ENCODE data around the gene SCN1B.
"Not testable (repeated sequence)": the region's sequence is repeated elsewhere in the genome, so short reads cannot be mapped to it uniquely, and the experiment has no call there.

Gene SCN1B

GRCh38 chr19:35030257-35031071, at the start of gene SCN1B:
Gene SCN1B (plus strand): TSS chr19:35030470. CDS start chr19:35030821, 351 bp downstream.
- no peak for DNase-seq (ENCODE audit: low read depth)

GRCh38 chr19:34982275-34982674, 48.0 kb upstream of the SCN1B start:
- no peak for DNase-seq (ENCODE audit: low read depth)

GRCh38 chr19:34983786-34984185, 46.5 kb upstream of the SCN1B start:
- no peak for DNase-seq (ENCODE audit: low read depth)

GRCh38 chr19:34984287-34984686, 46.0 kb upstream of the SCN1B start:
- DNase-seq (ENCODE audit: low read depth): no peak

GRCh38 chr19:34985249-34986022, 44.8 kb upstream of the SCN1B start:
- no peak for DNase-seq (ENCODE audit: low read depth)

- no peak for DNase-seq (ENCODE audit: low read depth)
Measured at GRCh38 chr19:34988119-34988518, 42.2 kb upstream of the SCN1B start.

- DNase-seq (ENCODE audit: low read depth): no peak
Measured at GRCh38 chr19:34989298-34989697, 41.0 kb upstream of the SCN1B start.

- DNase-seq (ENCODE audit: low read depth): no peak
Measured at GRCh38 chr19:34990578-34991192, 39.6 kb upstream of the SCN1B start.

- DNase-seq (ENCODE audit: low read depth): no peak
Measured at GRCh38 chr19:34991542-34992333, 38.5 kb upstream of the SCN1B start.

GRCh38 chr19:34992582-34992981, 37.7 kb upstream of the SCN1B start:
- not testable (repeated sequence) for DNase-seq (ENCODE audit: low read depth)

- no peak for DNase-seq (ENCODE audit: low read depth)
Measured at GRCh38 chr19:34994286-34994642, 36.0 kb upstream of the SCN1B start.

GRCh38 chr19:34994643-34995541, 35.4 kb upstream of the SCN1B start:
- no peak for DNase-seq (ENCODE audit: low read depth)

- no peak for DNase-seq (ENCODE audit: low read depth)
Measured at GRCh38 chr19:34995551-34995950, 34.7 kb upstream of the SCN1B start.

GRCh38 chr19:34997071-34997617, 33.1 kb upstream of the SCN1B start:
- DNase-seq (ENCODE audit: low read depth): no peak

- not testable (repeated sequence) for DNase-seq (ENCODE audit: low read depth)
Measured at GRCh38 chr19:34998224-34998623, 32.0 kb upstream of the SCN1B start.

GRCh38 chr19:34998777-34999497, 31.3 kb upstream of the SCN1B start:
- no peak for DNase-seq (ENCODE audit: low read depth)

- peak; percentile 57 for DNase-seq (ENCODE audit: low read depth)
Measured at GRCh38 chr19:34999498-35000337, 30.6 kb upstream of the SCN1B start, which contains the start of gene GRAMD1A. Gene GRAMD1A (plus strand): TSS chr19:35000323. CDS start chr19:35000479, 156 bp downstream.

GRCh38 chr19:35000338-35000646, 30.0 kb upstream of the SCN1B start:
- no peak for DNase-seq (ENCODE audit: low read depth)

Data from fibroblast of the conjunctiva (primary cell).